IMR-90 (cell line): ENCODE results near the gene TRPC6. TPM values are rescaled to one million over a fixed set of nuclear protein-coding genes. Genes with fewer than 3 reads are reported as not detected.
A peak's percentile ranks its signal among the peaks of the same experiment; 100 is the strongest.

ENCODE experiments used
- ATAC-seq: fragments of 200-7000 bp; cut with Tn5 transposase; 2 replicates; pipeline ENCODE4 v1.9.1; 2020; ENCODE audit warnings: low read depth, mild to moderate bottlenecking, moderate library complexity
- BruUV-seq: library from RNA; stranded (reverse); fragments of 400-500 nt; replicated peaks from 2 replicates; lab custom pipeline; 2021; lab: Mats Ljungman, UMichigan
- CTCF ChIA-PET: fragments of 300-600 bp; formaldehyde crosslinking; extraction: SDS; loops from one replicate; lab custom pipeline; 2021; ENCODE audit warnings: antibody characterized with exemption; lab: Yijun Ruan, JAX
- POLR2A ChIA-PET: fragments of 300-600 bp; sonication (Branson Sonifier 250); formaldehyde crosslinking; loops from one replicate; lab custom pipeline; 2022; ENCODE audit warnings: antibody characterized with exemption; ENCODE audit not compliant: unreplicated experiment; lab: Charles Lee
- DNase-seq: peaks from one replicate; pipeline ENCODE4 v3.0.0; 2013
- H2AFZ ChIP-seq: replicated peaks from 2 replicates; pipeline ENCODE3; 2013; ENCODE audit warnings: low read length, mild to moderate bottlenecking; ENCODE audit not compliant: poor library complexity
- H2AK5ac ChIP-seq: 2 replicates; pipeline ENCODE4 v1.6.1; 2013; ENCODE audit warnings: low read depth, low read length, inconsistent platforms
- H2AK9ac ChIP-seq: replicated peaks from 2 replicates; pipeline ENCODE3; 2013; ENCODE audit warnings: mild to moderate bottlenecking, low read depth, low read length, moderate library complexity; ENCODE audit not compliant: poor library complexity
- H2BK120ac ChIP-seq: 2 replicates; pipeline ENCODE4 v1.6.1; 2013; ENCODE audit warnings: low read depth, low read length, inconsistent platforms
- H2BK15ac ChIP-seq: 3 replicates; pipeline ENCODE4 v1.6.1; 2013; ENCODE audit warnings: low read depth, low read length, inconsistent platforms
- H2BK20ac ChIP-seq: 2 replicates; pipeline ENCODE4 v1.6.1; 2013; ENCODE audit warnings: low read depth, mild to moderate bottlenecking, inconsistent platforms, low read length, moderate library complexity
- H2BK5ac ChIP-seq: 2 replicates; pipeline ENCODE4 v1.6.1; 2013; ENCODE audit warnings: mild to moderate bottlenecking, low read depth, low read length, inconsistent platforms; ENCODE audit not compliant: poor library complexity, severe bottlenecking
- H3K14ac ChIP-seq: replicated peaks from 2 replicates; pipeline ENCODE4 v1.6.1; 2013; ENCODE audit warnings: low read depth, low read length, inconsistent platforms
- H3K18ac ChIP-seq: 2 replicates; pipeline ENCODE4 v1.6.1; 2013; ENCODE audit warnings: low read depth, low read length, control low read depth
- H3K23ac ChIP-seq: 2 replicates; pipeline ENCODE4 v1.6.1; 2013; ENCODE audit warnings: low read depth, low read length, inconsistent platforms
- H3K27ac ChIP-seq: 2 replicates; pipeline ENCODE4 v1.5.1; 2013; ENCODE audit warnings: mild to moderate bottlenecking, control low read depth, low read length; ENCODE audit not compliant: insufficient read depth
- H3K27me3 ChIP-seq: 2 replicates; pipeline ENCODE4 v1.6.1; 2013; ENCODE audit warnings: low read length; ENCODE audit not compliant: control insufficient read depth, insufficient read depth
- H3K36me3 ChIP-seq: 2 replicates; pipeline ENCODE4 v1.6.1; 2013; ENCODE audit warnings: low read length, mixed read lengths; ENCODE audit not compliant: control insufficient read depth, insufficient read depth
- H3K4ac ChIP-seq: 2 replicates; pipeline ENCODE4 v1.6.1; 2013; ENCODE audit warnings: low read depth, low read length, inconsistent platforms
- H3K4me1 ChIP-seq: 2 replicates; pipeline ENCODE4 v1.6.1; 2013; ENCODE audit warnings: low read length, mixed read lengths; ENCODE audit not compliant: control insufficient read depth, insufficient read depth
- H3K4me2 ChIP-seq: 2 replicates; pipeline ENCODE4 v1.6.1; 2013; ENCODE audit warnings: low read depth, mild to moderate bottlenecking, control low read depth, low read length, moderate library complexity
- H3K4me3 ChIP-seq: 2 replicates; pipeline ENCODE4 v1.5.1; 2013; ENCODE audit warnings: low read depth, mild to moderate bottlenecking, control low read depth, low read length, moderate library complexity; ENCODE audit not compliant: insufficient read depth
- H3K56ac ChIP-seq: 2 replicates; pipeline ENCODE4 v1.6.1; 2013; ENCODE audit warnings: low read length, inconsistent platforms; ENCODE audit not compliant: insufficient read depth; ENCODE audit errors: extremely low read depth
- H3K79me1 ChIP-seq, 2 experiments: 2 replicates each; pipeline ENCODE4 v1.6.1; 2013; ENCODE audit warnings: low read length in 2 of 2, inconsistent platforms in 1 of 2, low read depth in 1 of 2
- H3K9ac ChIP-seq: 2 replicates; pipeline ENCODE4 v1.6.1; 2013; ENCODE audit warnings: low read depth, low read length, control low read depth
- H3K9me1 ChIP-seq: 2 replicates; pipeline ENCODE4 v1.6.1; 2013; ENCODE audit warnings: low read length, inconsistent platforms; ENCODE audit not compliant: insufficient read depth
- H3K9me3 ChIP-seq: 2 replicates; pipeline ENCODE4 v1.6.1; 2013; ENCODE audit warnings: low read length; ENCODE audit not compliant: control insufficient read depth, insufficient read depth
- H4K20me1 ChIP-seq: 2 replicates; pipeline ENCODE4 v1.6.1; 2013; ENCODE audit warnings: low read length, inconsistent platforms; ENCODE audit not compliant: insufficient read depth
- H4K5ac ChIP-seq: 2 replicates; pipeline ENCODE4 v1.6.1; 2013; ENCODE audit warnings: mild to moderate bottlenecking, low read depth, low read length, control low read depth
- H4K8ac ChIP-seq, 2 experiments: 2 replicates each; pipeline ENCODE4 v1.6.1; 2013; ENCODE audit warnings: low read depth in 2 of 2, low read length in 2 of 2, control low read depth in 1 of 2, inconsistent platforms in 1 of 2
- H4K91ac ChIP-seq: 2 replicates; pipeline ENCODE4 v1.6.1; 2013; ENCODE audit warnings: low read depth, low read length, inconsistent platforms; ENCODE audit not compliant: insufficient read depth
- CEBPB ChIP-seq: IDR thresholded peaks from 2 replicates; pipeline ENCODE4 v1.6.1; 2012; ENCODE audit warnings: low read depth, low read length, improper control_type of control experiment
- CTCF ChIP-seq: conservative IDR thresholded peaks from 2 replicates; pipeline ENCODE4 v1.5.1; 2012; ENCODE audit warnings: mild to moderate bottlenecking, low read depth, low read length, improper control_type of control experiment
- MAFK ChIP-seq: IDR thresholded peaks from 2 replicates; pipeline ENCODE4 v1.6.1; 2012; ENCODE audit warnings: low read depth, low read length, improper control_type of control experiment
- MXI1 ChIP-seq: IDR thresholded peaks from 2 replicates; pipeline ENCODE4 v1.6.1; 2012; ENCODE audit warnings: low read depth, mild to moderate bottlenecking, low read length, moderate library complexity, borderline replicate concordance
- NFE2L2 ChIP-seq: fragments of 150-350 bp; IDR thresholded peaks from 2 replicates; pipeline ENCODE4 v1.6.1; 2016; ENCODE audit warnings: low read depth, mild to moderate bottlenecking, low read length
- USF2 ChIP-seq: fragments of 150-350 bp; IDR thresholded peaks from 2 replicates; pipeline ENCODE4 v1.6.1; 2017; ENCODE audit warnings: mild to moderate bottlenecking, antibody characterized with exemption, low read length, low read depth
- WGBS, 2 experiments: methylation state at CpG; one replicate each; pipeline versions ENCODE4 v1.1.5 to v1.1.7; 2013; ENCODE audit warnings: missing lambda C conversion rate in 2 of 2; ENCODE audit not compliant: insufficient read length in 1 of 2; ENCODE audit errors: extremely low coverage in 2 of 2; 5-methylcytosine and 5-hydroxymethylcytosine counted together
- dilution Hi-C: fragments of 300-500 bp; cut with HindIII; formaldehyde crosslinking; loops from one replicate; pipeline ENCODE4 v1.14.3; 2018; ENCODE audit warnings: low sequenced_read_pairs; ENCODE audit not compliant: unreplicated experiment
- in situ Hi-C: fragments of 300-500 bp; cut with MboI; formaldehyde crosslinking; loops from 3 replicates; pipeline ENCODE4 v1.14.3; 2019; ENCODE audit warnings: low sequenced_read_pairs, inconsistent platforms, mixed read lengths
- intact Hi-C: fragments of 100-400 bp; cut with micrococcal nuclease; formaldehyde crosslinking; loops from 2 replicates; pipeline ENCODE4 v1.10.0; 2022
- polyA plus RNA-seq, 3 experiments: library from polyadenylated mRNA; depleted of rRNA; stranded (reverse); fragments of >200 nt; gene quantifications; 2 replicates each; pipeline ENCODE4 v1.2.3, GENCODE V29; 2012; ENCODE audit warnings: low replicate concordance in 1 of 3
- total RNA-seq: library from RNA; depleted of rRNA; stranded (reverse); fragments of >200 nt; gene quantifications from 2 replicates; pipeline ENCODE4 v1.2.3, GENCODE V29; 2012

The TRPC6 gene
- total and polyA plus RNA-seq, 2 of the 4 experiments (the other 2 are of a cell fraction), result 0.99 to 2.3 TPM

- dilution Hi-C loops (no loop called here), intact Hi-C loops (loop anchor here (5.0 kb wide), 1 partner anchor 67 kb away; no protein-coding TSS in a partner anchor), in situ Hi-C loops (no loop called here)
- no peak overlapping the region for H2AK5ac ChIP-seq
- ATAC-seq (peak; percentile 94), DNase-seq (peak; percentile 92)
- H3K4me1 ChIP-seq, result peaks cover 16% of the 10 kb centered on the region
- peaks cover 7% of the 10 kb centered on the region for H3K9me1 ChIP-seq
- no peak overlapping the region for H3K4me3 ChIP-seq
- no peak overlapping the region for H3K14ac ChIP-seq
- peak overlapping the region; percentile 19; the same call in 1 of the 2 replicates for H3K4me2 ChIP-seq
- no peak overlapping the region for H4K5ac ChIP-seq
- H3K9ac ChIP-seq, result no peak overlapping the region
- no peak overlapping the region for H3K27ac ChIP-seq
- WGBS, 2 experiments, result no CpG with 5 or more reads among the region's 3 CpGs
- H3K56ac ChIP-seq, result no peak overlapping the region
- no peak overlapping the region for H4K91ac ChIP-seq
- H3K18ac ChIP-seq, result no peak overlapping the region
- H3K36me3 ChIP-seq, result no peaks in the 10 kb centered on the region
- no peak overlapping the region for H3K23ac ChIP-seq
- peak overlapping the region; percentile 93; the same call in 1 of the 2 replicates for H2BK20ac ChIP-seq
- H4K8ac ChIP-seq, result peak overlapping the region in 1 of 2 experiments; percentile 10; a peak in 2 of 4 replicates
- no peak overlapping the region for H2AK9ac ChIP-seq
- ChIA-PET CTCF (no interaction called here), POLR2A (no interaction called here)
- H2BK5ac ChIP-seq, result peak overlapping the region; percentile 95
- H3K4ac ChIP-seq, result no peak overlapping the region; the same call in 1 of the 2 replicates
- peak; percentile 82 for TF ChIP-seq USF2
- TF ChIP-seq CTCF, result no peak
- peak; percentile 68; the same call in 1 of the 2 replicates for TF ChIP-seq MXI1
- TF ChIP-seq NFE2L2, result no peak
- peak; percentile 22; the same call in 1 of the 2 replicates for TF ChIP-seq MAFK
- peak; percentile 78 for TF ChIP-seq CEBPB
- H3K9me3 ChIP-seq, result no peaks in the 10 kb centered on the region
- no TSS peak for BruUV-seq
- peak overlapping the region; percentile 35 for H2BK120ac ChIP-seq
- H3K27me3 ChIP-seq, result no peaks in the 10 kb centered on the region
- no peak overlapping the region for H2BK15ac ChIP-seq
- H3K79me1 ChIP-seq, result peaks cover 11 to 18% of the 10 kb centered on the region in 2 experiments; a peak in 2 of 4 replicates
- no peak overlapping the region for H2AFZ ChIP-seq
- no peaks in the 10 kb centered on the region for H4K20me1 ChIP-seq
Observed at GRCh38 chr11:101553891-101554292, 29.9 kb downstream of the TRPC6 start.
